ENCODE measurements around the gene CNTNAP2.

CNTNAP2 gene

DNA sequence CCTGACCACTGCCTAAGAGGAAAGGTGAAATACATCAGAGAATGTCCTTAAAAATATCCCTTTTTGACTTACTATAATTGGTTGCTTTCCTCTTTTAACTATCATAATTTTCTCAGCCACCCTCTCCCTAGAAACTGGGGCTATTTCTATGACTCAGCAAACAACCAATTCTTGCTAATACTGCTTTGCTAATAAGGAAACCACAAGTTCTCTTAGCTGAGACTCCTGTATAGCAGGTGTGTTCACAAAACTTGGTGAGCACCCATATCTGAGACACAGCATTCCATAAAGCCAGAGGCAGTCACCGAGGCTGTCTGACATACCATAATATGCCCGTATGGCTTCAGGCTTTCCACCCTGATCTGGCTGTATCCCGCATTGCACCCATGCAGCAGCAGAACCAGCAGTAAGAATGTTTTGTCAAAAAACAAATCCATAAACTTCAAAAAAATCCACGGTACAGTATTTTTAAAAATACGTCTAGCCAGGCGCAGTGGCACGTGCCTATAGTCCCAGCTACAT lies 2282.3 kb downstream of the CNTNAP2 start:
- TF ChIP-seq, protein P1, sequence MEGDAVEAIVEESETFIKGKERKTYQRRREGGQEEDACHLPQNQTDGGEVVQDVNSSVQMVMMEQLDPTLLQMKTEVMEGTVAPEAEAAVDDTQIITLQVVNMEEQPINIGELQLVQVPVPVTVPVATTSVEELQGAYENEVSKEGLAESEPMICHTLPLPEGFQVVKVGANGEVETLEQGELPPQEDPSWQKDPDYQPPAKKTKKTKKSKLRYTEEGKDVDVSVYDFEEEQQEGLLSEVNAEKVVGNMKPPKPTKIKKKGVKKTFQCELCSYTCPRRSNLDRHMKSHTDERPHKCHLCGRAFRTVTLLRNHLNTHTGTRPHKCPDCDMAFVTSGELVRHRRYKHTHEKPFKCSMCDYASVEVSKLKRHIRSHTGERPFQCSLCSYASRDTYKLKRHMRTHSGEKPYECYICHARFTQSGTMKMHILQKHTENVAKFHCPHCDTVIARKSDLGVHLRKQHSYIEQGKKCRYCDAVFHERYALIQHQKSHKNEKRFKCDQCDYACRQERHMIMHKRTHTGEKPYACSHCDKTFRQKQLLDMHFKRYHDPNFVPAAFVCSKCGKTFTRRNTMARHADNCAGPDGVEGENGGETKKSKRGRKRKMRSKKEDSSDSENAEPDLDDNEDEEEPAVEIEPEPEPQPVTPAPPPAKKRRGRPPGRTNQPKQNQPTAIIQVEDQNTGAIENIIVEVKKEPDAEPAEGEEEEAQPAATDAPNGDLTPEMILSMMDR (IDR thresholded peaks at IDR 0.05; ENCODE audit: low read depth, low read length, missing control alignments), result no peak
- no peak overlapping the region for H3K4me3 ChIP-seq (replicated peaks; ENCODE audit: low read depth, low read length)
- no peak for DNase-seq (ENCODE audit: extremely low read depth, low read depth)

DNA sequence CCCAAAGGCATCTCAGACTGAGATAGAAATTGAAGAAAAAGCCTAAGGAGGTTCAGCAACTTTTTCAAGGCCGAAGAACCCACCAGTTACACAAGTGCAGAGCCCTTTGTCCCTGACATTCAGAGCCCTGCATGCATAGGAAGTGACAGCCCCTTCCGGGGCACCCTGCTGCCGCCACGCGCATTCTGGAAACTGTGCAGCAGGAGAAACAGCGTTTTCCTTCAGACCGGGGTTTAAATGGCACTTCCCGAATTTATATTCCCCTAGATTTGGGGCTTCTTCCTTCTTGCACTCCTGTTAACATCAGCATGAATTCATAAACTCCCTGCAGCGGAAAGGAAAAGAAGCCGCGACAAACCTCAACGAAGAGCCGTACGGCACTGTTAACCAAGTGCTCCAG lies 2283.5 kb downstream of the CNTNAP2 start:
- no peak overlapping the region for H3K4me3 ChIP-seq (replicated peaks; ENCODE audit: low read depth, low read length)
- TF ChIP-seq, protein P1 (IDR thresholded peaks at IDR 0.05; ENCODE audit: low read depth, low read length, missing control alignments), result no peak

GRCh38 chr7:148402159-148402558 lies 2285.6 kb downstream of the CNTNAP2 start:
- no peak for DNase-seq (ENCODE audit: extremely low read depth, low read depth)
- H3K4me3 ChIP-seq (replicated peaks; ENCODE audit: low read depth, low read length), result no peak overlapping the region
- TF ChIP-seq, protein P1 (IDR thresholded peaks at IDR 0.05; ENCODE audit: low read depth, low read length, missing control alignments), result no peak

More for the DNA sequence above, 2283.5 kb downstream of the CNTNAP2 start:
- DNase-seq (ENCODE audit: extremely low read depth, low read depth), result no peak

GRCh38 chr7:148403466-148403993 lies 2286.9 kb downstream of the CNTNAP2 start:
- TF ChIP-seq, protein P1 (IDR thresholded peaks at IDR 0.05; ENCODE audit: low read depth, low read length, missing control alignments), result no peak
- no peak for DNase-seq (ENCODE audit: extremely low read depth, low read depth)
- no peak overlapping the region for H3K4me3 ChIP-seq (replicated peaks; ENCODE audit: low read depth, low read length)

- TF ChIP-seq, protein P1 (IDR thresholded peaks at IDR 0.05; ENCODE audit: low read depth, low read length, missing control alignments), result no peak
- H3K4me3 ChIP-seq (replicated peaks; ENCODE audit: low read depth, low read length), result no peak overlapping the region
- no peak for DNase-seq (ENCODE audit: extremely low read depth, low read depth)
These were observed 2291.7 kb downstream of the CNTNAP2 start for GRCh38 chr7:148408307-148408706.

DNA sequence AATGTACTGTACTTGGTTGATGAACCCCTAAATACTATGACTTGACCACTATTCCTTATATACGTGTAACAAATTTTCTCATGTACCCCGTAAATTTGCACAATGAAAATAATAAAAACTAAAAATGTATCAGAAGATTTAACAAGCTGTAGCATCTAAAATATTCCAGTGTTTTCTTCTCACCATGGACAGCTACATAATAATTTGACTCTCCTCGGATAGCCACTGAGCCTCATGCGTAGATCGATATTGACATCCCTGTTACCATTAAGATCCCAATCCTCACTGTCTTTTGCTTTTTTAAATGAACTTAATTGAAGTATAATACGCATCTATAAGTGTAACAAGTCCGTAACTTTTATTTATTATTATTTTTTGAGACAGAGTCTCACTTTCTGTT lies 2294.3 kb downstream of the CNTNAP2 start:
- no peak for DNase-seq (ENCODE audit: extremely low read depth, low read depth)
- no peak overlapping the region for H3K4me3 ChIP-seq (replicated peaks; ENCODE audit: low read depth, low read length)
- TF ChIP-seq, protein P1 (IDR thresholded peaks at IDR 0.05; ENCODE audit: low read depth, low read length, missing control alignments), result no peak

- no peak for DNase-seq (ENCODE audit: extremely low read depth, low read depth)
- no peak overlapping the region for H3K4me3 ChIP-seq (replicated peaks; ENCODE audit: low read depth, low read length)
- TF ChIP-seq, protein P1 (IDR thresholded peaks at IDR 0.05; ENCODE audit: low read depth, low read length, missing control alignments), result no peak
These were observed 2296.1 kb downstream of the CNTNAP2 start for GRCh38 chr7:148412691-148413090.
